Fibroblast of pulmonary artery (primary cell): ENCODE results near the gene C5orf52.
"Not testable (repeated sequence)": the region's sequence is repeated elsewhere in the genome, so short reads cannot be mapped to it uniquely, and the experiment has no call there.

ENCODE experiments used
- DNase-seq: peaks from one replicate; pipeline ENCODE4 v3.0.0-alpha.2; 2010; ENCODE audit warnings: low read depth
- H3K4me3 ChIP-seq: replicated peaks from 2 replicates; pipeline ENCODE4 v1.5.1; 2011; ENCODE audit warnings: low read depth, mild to moderate bottlenecking, control low read depth, low read length, moderate library complexity
- TF ChIP-seq, protein P1 (sequence below): IDR thresholded peaks from 2 replicates; pipeline ENCODE4 v1.5.1; 2011; ENCODE audit warnings: mild to moderate bottlenecking, control low read depth, low read length, inconsistent platforms; ENCODE audit errors: missing control alignments

Gene C5orf52

DNA sequence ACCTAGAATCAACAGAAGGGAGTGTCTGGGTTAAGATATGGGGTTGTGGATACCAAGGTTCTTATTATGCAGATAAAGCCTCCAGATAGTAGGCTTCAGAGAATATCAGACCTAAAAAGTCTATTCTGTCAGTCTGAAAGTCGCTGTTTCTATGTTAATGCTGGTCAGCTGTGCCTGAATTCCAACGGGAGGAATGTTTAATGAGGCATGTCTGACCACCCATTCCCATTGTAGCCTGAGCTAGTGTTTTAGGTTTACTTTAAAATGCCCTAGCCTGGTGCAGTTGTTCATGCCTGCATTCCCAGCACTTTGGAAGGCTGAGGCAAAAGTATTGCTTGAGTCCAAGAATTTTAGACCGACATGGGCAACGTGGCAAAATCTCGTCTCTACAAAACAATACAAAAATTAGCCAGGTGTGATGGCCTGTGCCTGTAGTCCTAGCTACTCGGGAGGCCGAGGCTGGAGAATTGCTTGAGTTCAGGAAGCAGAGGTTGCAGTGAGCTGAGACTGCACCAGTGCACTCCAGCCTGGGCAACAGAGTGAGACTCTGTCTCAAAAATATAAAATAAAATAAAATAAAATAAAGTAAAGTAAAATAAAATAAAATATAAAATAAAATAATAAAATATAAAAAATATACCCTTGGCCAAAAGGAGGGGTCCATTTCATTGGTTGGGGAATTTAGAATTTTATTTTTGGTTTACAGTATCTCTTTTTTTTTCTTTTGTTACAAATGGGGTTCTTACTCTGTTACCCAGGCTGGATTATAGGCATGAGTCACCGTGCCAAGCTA is 11.3 kb upstream of the C5orf52 start:
- TF ChIP-seq, protein P1, sequence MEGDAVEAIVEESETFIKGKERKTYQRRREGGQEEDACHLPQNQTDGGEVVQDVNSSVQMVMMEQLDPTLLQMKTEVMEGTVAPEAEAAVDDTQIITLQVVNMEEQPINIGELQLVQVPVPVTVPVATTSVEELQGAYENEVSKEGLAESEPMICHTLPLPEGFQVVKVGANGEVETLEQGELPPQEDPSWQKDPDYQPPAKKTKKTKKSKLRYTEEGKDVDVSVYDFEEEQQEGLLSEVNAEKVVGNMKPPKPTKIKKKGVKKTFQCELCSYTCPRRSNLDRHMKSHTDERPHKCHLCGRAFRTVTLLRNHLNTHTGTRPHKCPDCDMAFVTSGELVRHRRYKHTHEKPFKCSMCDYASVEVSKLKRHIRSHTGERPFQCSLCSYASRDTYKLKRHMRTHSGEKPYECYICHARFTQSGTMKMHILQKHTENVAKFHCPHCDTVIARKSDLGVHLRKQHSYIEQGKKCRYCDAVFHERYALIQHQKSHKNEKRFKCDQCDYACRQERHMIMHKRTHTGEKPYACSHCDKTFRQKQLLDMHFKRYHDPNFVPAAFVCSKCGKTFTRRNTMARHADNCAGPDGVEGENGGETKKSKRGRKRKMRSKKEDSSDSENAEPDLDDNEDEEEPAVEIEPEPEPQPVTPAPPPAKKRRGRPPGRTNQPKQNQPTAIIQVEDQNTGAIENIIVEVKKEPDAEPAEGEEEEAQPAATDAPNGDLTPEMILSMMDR: no peak
- no peak overlapping the region for H3K4me3 ChIP-seq
- no peak for DNase-seq

DNA sequence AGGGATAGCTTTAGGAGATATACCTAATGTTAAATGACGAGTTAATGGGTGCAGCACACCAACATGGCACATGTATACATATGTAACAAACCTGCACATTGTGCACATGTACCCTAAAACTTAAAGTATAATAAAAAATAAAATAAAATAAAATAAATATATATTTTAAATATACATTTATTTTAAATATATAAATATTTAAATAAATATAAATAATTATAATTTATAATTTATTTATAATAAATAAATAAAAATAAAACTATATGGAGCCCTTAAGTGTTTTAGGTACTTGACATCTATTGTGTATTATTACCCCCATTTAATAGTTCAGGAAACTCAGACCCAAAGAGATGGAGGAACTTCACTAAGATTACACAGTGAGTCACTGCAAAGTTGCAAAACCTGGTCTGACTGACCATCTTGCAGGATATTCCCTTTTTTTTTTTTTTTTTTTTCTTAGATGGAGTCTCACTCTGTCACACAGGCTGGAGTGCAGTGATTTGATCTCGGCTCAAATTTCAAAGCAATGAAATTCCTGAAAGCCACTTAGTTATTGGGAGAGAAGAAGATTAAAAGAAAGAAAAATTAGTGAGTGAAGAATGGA is 5.8 kb upstream of the C5orf52 start:
- no peak overlapping the region for H3K4me3 ChIP-seq
- TF ChIP-seq, protein P1: no peak
- DNase-seq: peak; percentile 91

DNA sequence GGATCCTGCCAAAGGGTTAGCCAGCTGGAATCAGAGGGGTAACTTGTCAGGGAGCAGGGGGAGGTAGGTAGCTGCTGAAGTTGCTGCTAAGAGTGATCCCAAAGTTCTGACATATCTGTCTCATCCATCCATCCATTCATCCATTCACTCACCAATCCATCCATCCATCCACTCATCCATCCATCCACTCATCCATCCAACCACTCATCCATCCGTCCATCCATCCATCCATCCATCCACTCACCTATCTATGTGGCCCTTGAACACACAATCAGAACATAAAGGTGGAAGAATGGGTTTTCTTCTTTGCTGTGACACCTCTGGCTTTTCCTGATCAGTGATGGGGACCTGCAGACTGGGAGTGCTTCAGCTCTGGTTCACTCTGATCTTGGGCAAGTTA is 3.0 kb upstream of the C5orf52 start:
- H3K4me3 ChIP-seq: no peak overlapping the region
- no peak for DNase-seq
- TF ChIP-seq, protein P1: no peak

DNA sequence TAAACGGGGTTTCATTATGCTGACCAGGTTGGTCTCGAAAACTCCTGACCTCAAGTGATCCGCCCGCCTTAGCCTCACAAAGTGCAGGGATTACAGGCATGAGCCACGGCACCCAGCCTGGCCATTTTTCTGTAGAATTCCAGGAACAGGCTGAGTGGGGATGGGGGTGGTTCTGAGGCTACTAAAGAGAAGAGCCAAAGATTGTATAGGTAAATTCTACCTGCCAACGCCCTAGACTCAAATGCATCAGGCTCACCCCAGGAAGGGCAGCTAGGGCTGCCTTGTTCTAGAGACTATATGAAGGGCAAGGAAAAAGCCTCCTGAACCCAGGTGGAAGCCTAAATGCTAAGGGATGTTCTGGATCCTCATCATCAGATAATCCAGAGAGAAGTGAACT is 1.6 kb upstream of the C5orf52 start:
- DNase-seq: no peak
- TF ChIP-seq, protein P1: no peak
- H3K4me3 ChIP-seq: no peak overlapping the region

DNA sequence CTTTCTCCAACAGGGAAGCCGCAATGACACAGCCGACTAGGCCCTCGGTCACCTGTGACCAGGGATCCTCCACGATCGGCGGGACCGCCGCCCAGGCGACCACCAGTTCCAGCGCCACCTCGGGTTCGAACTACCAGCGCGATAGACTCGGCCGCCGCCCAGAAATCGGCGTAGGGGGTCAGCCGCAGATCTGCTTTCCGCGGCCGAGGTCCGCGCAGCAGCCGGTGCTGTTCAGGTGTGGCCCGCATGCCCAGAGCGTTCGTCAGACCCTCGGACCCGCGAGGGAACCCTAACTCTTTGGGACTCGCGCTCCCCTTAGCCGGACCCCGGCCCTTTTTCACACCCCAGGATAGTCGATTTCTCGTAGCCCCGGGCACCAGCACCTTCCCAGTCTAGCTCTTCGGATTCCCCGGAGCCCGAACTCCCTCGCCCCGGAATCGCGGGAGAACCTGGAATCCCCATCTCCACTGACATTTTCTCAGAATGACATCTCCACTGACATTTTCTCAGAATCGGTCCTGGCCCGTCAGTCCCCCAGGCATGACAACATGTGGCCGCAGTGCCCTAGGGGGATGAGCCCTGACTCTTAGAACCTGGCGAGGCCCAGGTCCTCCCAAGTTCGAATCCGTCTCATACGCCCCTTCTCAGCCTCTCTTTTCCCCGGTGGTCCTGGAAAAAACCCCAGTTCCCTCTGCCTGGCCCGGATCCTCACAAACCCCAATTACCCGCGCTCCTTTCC is 428 bp downstream of the C5orf52 start:
- TF ChIP-seq, protein P1: no peak
- H3K4me3 ChIP-seq: peak overlapping the region; percentile 65
- DNase-seq: no peak

DNA sequence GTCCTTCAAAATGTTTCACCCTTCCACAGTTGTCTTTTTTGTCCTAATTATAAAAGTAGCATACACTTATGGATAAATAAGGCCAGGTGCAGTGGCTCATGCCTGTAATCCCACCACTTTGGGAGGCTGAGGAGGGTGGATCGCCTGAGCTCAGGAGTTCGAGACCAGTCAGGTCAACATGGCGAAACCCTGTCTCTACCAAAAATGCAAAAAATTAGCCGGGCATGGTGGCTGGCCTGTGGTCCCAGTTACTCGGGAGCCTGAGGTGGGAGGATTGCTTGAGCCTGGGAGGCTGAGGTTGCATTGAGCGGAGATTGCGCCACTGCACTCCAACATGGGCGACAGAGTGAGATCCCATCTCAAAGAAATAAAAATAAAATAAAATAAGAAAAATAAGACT is 1.6 kb downstream of the C5orf52 start:
- TF ChIP-seq, protein P1: no peak
- no peak overlapping the region for H3K4me3 ChIP-seq
- DNase-seq: no peak

DNA sequence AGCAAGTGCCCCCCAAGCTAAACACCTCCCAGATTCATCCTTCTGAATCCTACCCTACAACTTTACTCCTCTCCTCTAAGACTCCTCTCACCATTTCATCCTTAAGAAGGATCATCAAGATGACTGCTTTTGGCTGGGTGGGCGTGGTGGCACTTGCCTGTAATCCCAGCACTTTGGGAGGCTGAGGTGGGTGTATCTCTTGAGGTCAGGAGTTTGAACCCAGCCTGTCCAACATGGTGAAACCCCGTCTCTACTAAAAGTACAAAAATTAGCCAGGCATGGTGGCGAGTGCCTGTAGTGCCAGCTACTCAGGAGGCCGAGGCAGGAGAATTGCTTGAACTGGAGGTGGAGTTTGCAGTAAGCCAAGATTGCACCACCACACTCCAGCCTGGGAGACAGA is 3.0 kb downstream of the C5orf52 start:
- not testable (repeated sequence) for DNase-seq, H3K4me3 ChIP-seq
